ENCODE measurements around the gene MYO1G.
"Not testable (repeated sequence)": the region's sequence is repeated elsewhere in the genome, so short reads cannot be mapped to it uniquely, and the experiment has no call there.

MYO1G gene

GRCh38 chr7:44998153-44998871 is 19.5 kb upstream of the MYO1G start:
- peaks cover 7% of the 10 kb centered on the region for H3K79me1 ChIP-seq (ENCODE audit: low read length)
- H3K9ac ChIP-seq (ENCODE audit: low read length): no peak overlapping the region
- H3K4ac ChIP-seq (ENCODE audit: low read depth, low read length): no peak overlapping the region
- no peak overlapping the region for H4K12ac ChIP-seq (ENCODE audit: low read depth, low read length)
- DNase-seq: no peak
- no peak overlapping the region for H2BK120ac ChIP-seq (ENCODE audit: insufficient read depth, low read length, poor library complexity)
- H3K27me3 ChIP-seq (ENCODE audit: insufficient read depth, low read length): no peaks in the 10 kb centered on the region
- H4K8ac ChIP-seq (ENCODE audit: low read depth, low read length): no peak overlapping the region
- no peak overlapping the region for H2AK5ac ChIP-seq (ENCODE audit: low read length)
- H3K4me3 ChIP-seq (ENCODE audit: low read depth, low read length): no peak overlapping the region
- H3K23ac ChIP-seq (ENCODE audit: low read length): no peak overlapping the region
- no peak overlapping the region for H3K4me2 ChIP-seq (ENCODE audit: low read length)
- H3K79me2 ChIP-seq (ENCODE audit: control insufficient read depth, insufficient read depth, low read length, poor library complexity): peaks cover 14% of the 10 kb centered on the region
- no peak overlapping the region for H3K27ac ChIP-seq (ENCODE audit: low read depth, low read length)
- no peak overlapping the region for H3K14ac ChIP-seq (ENCODE audit: low read length)
- H2AFZ ChIP-seq (ENCODE audit: insufficient read depth, low read length, poor library complexity): no peak overlapping the region
- peaks cover 0 to 3% of the 10 kb centered on the region in 2 experiments for H3K36me3 ChIP-seq (ENCODE audit: control insufficient read depth in 1 of 2, insufficient read depth in 2 of 2, low read length in 2 of 2)
- H2BK5ac ChIP-seq (ENCODE audit: low read depth, low read length, poor library complexity): no peak overlapping the region
- no peak overlapping the region for H2BK12ac ChIP-seq (ENCODE audit: low read length)
- H4K91ac ChIP-seq (ENCODE audit: low read depth, low read length): no peak overlapping the region
- H3K9me3 ChIP-seq (ENCODE audit: insufficient read depth, low read depth, low read length): no peaks in the 10 kb centered on the region
- H3K4me1 ChIP-seq (ENCODE audit: control insufficient read depth in 1 of 2, insufficient read depth in 2 of 2, low read length in 2 of 2): peaks cover 3 to 5% of the 10 kb centered on the region in 2 experiments
- no CpG with 5 or more reads among the region's 4 CpGs for WGBS (ENCODE audit: extremely low coverage, insufficient coverage, insufficient read length)
- H3K18ac ChIP-seq (ENCODE audit: low read length): no peak overlapping the region

GRCh38 chr7:44995555-44996493 is 17.0 kb upstream of the MYO1G start:
- Histone ChIP-seq H3K4me3 (ENCODE audit: low read depth, low read length) (no peak overlapping the region), H4K8ac (ENCODE audit: low read depth, low read length) (no peak overlapping the region), H3K79me2 (ENCODE audit: control insufficient read depth, insufficient read depth, low read length, poor library complexity) (peaks cover 3% of the 10 kb centered on the region), H3K9ac (ENCODE audit: low read length) (no peak overlapping the region), H3K4me1 (ENCODE audit: control insufficient read depth in 1 of 2, insufficient read depth in 2 of 2, low read length in 2 of 2) (no peaks in the 10 kb centered on the region), H2BK120ac (ENCODE audit: insufficient read depth, low read length, poor library complexity) (no peak overlapping the region), H3K14ac (ENCODE audit: low read length) (no peak overlapping the region), H4K91ac (ENCODE audit: low read depth, low read length) (no peak overlapping the region), H3K9me3 (ENCODE audit: insufficient read depth, low read depth, low read length) (no peaks in the 10 kb centered on the region), H3K27ac (ENCODE audit: low read depth, low read length) (no peak overlapping the region), H2AFZ (ENCODE audit: insufficient read depth, low read length, poor library complexity) (no peak overlapping the region), H2BK12ac (ENCODE audit: low read length) (no peak overlapping the region), H3K79me1 (ENCODE audit: low read length) (peaks cover 7% of the 10 kb centered on the region), H4K12ac (ENCODE audit: low read depth, low read length) (no peak overlapping the region), H3K4me2 (ENCODE audit: low read length) (no peak overlapping the region), H3K18ac (ENCODE audit: low read length) (no peak overlapping the region), H3K27me3 (ENCODE audit: insufficient read depth, low read length) (no peaks in the 10 kb centered on the region), H3K23ac (ENCODE audit: low read length) (no peak overlapping the region), H2BK5ac (ENCODE audit: low read depth, low read length, poor library complexity) (no peak overlapping the region), H3K36me3 (ENCODE audit: control insufficient read depth in 1 of 2, insufficient read depth in 2 of 2, low read length in 2 of 2) (no peaks in the 10 kb centered on the region), H3K4ac (ENCODE audit: low read depth, low read length) (no peak overlapping the region), H2AK5ac (ENCODE audit: low read length) (no peak overlapping the region)
- no peak for DNase-seq
- no CpG with 5 or more reads among the region's 8 CpGs for WGBS (ENCODE audit: extremely low coverage, insufficient coverage, insufficient read length)

- H3K4me1 ChIP-seq (ENCODE audit: control insufficient read depth in 1 of 2, insufficient read depth in 2 of 2, low read length in 2 of 2): no peaks in the 10 kb centered on the region
Observed at GRCh38 chr7:44994877-44995554, 16.2 kb upstream of the MYO1G start.

DNA sequence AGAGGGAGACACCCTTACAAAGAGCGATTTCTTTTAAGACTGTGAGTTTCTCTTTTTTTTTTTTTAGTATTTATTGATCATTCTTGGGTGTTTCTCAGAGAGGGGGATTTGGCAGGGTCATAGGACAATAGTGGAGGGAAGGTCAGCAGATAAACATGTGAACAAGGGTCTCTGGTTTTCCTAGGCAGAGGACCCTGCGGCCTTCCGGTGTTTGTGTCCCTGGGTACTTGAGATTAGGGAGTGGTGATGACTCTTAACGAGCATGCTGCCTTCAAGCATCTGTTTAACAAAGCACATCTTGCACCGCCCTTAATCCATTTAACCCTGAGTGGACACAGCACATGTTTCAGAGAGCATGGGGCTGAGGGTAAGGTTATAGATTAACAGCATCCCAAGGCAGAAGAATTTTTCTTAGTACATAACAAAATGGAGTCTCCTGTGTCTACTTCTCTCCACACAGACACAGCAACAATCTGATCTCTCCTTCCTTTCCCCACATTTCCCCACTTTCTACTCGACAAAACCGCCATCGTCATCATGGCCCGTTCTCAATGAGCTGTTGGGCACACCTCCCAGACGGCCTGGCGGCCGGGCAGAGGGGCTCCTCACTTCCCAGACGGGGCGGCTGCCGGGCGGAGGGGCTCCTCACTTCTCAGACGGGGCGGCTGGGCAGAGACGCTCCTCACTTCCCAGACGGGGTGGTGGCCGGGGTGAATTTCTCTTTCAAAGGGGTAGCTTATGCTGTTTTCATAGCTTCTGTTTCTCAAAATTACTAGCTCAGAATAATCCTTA is 13.4 kb upstream of the MYO1G start:
- not testable (repeated sequence) for H4K91ac ChIP-seq (ENCODE audit: low read depth, low read length); H3K23ac ChIP-seq (ENCODE audit: low read length); H3K4ac ChIP-seq (ENCODE audit: low read depth, low read length); H3K4me1 ChIP-seq (ENCODE audit: control insufficient read depth in 1 of 2, insufficient read depth in 2 of 2, low read length in 2 of 2); H4K12ac ChIP-seq (ENCODE audit: low read depth, low read length); H3K14ac ChIP-seq (ENCODE audit: low read length); H4K8ac ChIP-seq (ENCODE audit: low read depth, low read length); H2AK5ac ChIP-seq (ENCODE audit: low read length); DNase-seq; H2BK120ac ChIP-seq (ENCODE audit: insufficient read depth, low read length, poor library complexity); H3K79me2 ChIP-seq (ENCODE audit: control insufficient read depth, insufficient read depth, low read length, poor library complexity); H3K4me3 ChIP-seq (ENCODE audit: low read depth, low read length); H3K36me3 ChIP-seq (ENCODE audit: control insufficient read depth in 1 of 2, insufficient read depth in 2 of 2, low read length in 2 of 2); H2BK12ac ChIP-seq (ENCODE audit: low read length); H3K27me3 ChIP-seq (ENCODE audit: insufficient read depth, low read length); H3K9me3 ChIP-seq (ENCODE audit: insufficient read depth, low read depth, low read length); H3K9ac ChIP-seq (ENCODE audit: low read length); H2BK5ac ChIP-seq (ENCODE audit: low read depth, low read length, poor library complexity); H2AFZ ChIP-seq (ENCODE audit: insufficient read depth, low read length, poor library complexity); H3K18ac ChIP-seq (ENCODE audit: low read length); H3K27ac ChIP-seq (ENCODE audit: low read depth, low read length); H3K4me2 ChIP-seq (ENCODE audit: low read length); H3K79me1 ChIP-seq (ENCODE audit: low read length)
- no CpG with 5 or more reads among the region's 21 CpGs for WGBS (ENCODE audit: extremely low coverage, insufficient coverage, insufficient read length)

More at GRCh38 chr7:44994877-44995554, 16.2 kb upstream of the MYO1G start:
- Histone ChIP-seq H3K23ac (ENCODE audit: low read length) (no peak overlapping the region), H4K91ac (ENCODE audit: low read depth, low read length) (no peak overlapping the region), H3K9ac (ENCODE audit: low read length) (no peak overlapping the region), H2BK12ac (ENCODE audit: low read length) (no peak overlapping the region), H3K79me2 (ENCODE audit: control insufficient read depth, insufficient read depth, low read length, poor library complexity) (no peaks in the 10 kb centered on the region), H4K8ac (ENCODE audit: low read depth, low read length) (no peak overlapping the region), H2AFZ (ENCODE audit: insufficient read depth, low read length, poor library complexity) (no peak overlapping the region), H3K4ac (ENCODE audit: low read depth, low read length) (no peak overlapping the region), H2AK5ac (ENCODE audit: low read length) (no peak overlapping the region), H3K14ac (ENCODE audit: low read length) (no peak overlapping the region), H3K4me3 (ENCODE audit: low read depth, low read length) (no peak overlapping the region), H3K18ac (ENCODE audit: low read length) (no peak overlapping the region), H3K9me3 (ENCODE audit: insufficient read depth, low read depth, low read length) (no peaks in the 10 kb centered on the region), H2BK120ac (ENCODE audit: insufficient read depth, low read length, poor library complexity) (no peak overlapping the region), H2BK5ac (ENCODE audit: low read depth, low read length, poor library complexity) (no peak overlapping the region), H3K27me3 (ENCODE audit: insufficient read depth, low read length) (no peaks in the 10 kb centered on the region), H4K12ac (ENCODE audit: low read depth, low read length) (no peak overlapping the region), H3K4me2 (ENCODE audit: low read length) (no peak overlapping the region), H3K36me3 (ENCODE audit: control insufficient read depth in 1 of 2, insufficient read depth in 2 of 2, low read length in 2 of 2) (no peaks in the 10 kb centered on the region), H3K27ac (ENCODE audit: low read depth, low read length) (no peak overlapping the region), H3K79me1 (ENCODE audit: low read length) (peaks cover 2% of the 10 kb centered on the region)
- DNase-seq: no peak
- no CpG with 5 or more reads among the region's 5 CpGs for WGBS (ENCODE audit: extremely low coverage, insufficient coverage, insufficient read length)
